GM18511 (cell line): ENCODE results near the gene BUB1B.

Experiments
- ATAC-seq: cut with Tn5 transposase; IDR thresholded peaks from one replicate; pipeline ENCODE4 v1.9.1; 2021; ENCODE audit warnings: mild to moderate bottlenecking, moderate library complexity; ENCODE audit not compliant: unreplicated experiment

The BUB1B gene

DNA sequence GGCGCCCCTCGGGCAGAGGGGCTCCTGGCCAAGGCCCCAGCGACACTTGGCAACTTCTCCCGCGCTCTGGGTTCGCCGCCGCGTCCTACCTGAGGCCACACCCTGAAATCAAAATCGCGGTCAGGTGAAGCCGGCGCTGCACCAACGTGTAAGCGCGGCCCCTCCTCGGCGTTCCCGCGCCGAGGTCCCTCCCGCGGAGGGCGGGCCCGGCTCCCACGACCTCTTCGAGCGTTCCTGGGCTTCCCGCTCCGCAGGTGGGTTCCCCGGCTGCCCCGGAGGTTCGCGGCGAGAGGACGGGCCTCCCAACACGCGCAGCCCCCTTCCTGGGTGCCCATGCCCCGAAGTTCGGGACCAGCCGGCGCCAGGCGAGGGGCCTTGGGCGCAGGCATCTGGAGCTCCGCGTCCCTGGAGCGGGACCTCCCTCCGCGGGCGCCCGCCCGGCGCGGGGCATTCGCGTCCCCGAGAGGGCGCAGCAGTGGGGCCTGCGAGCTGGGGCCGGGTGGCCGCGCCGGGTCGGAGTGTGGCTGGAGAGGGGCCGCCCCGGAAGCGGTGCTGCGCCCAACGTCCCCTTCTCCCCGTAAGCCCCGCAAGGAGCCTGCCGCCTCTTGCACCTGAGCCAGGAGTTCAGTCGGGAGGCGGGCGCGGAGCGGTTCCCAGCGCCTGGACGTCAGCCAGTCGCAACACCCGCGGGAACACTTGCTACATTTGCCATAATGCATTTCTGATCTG lies 91.7 kb downstream of the BUB1B start:
- ATAC-seq, result no peak

DNA sequence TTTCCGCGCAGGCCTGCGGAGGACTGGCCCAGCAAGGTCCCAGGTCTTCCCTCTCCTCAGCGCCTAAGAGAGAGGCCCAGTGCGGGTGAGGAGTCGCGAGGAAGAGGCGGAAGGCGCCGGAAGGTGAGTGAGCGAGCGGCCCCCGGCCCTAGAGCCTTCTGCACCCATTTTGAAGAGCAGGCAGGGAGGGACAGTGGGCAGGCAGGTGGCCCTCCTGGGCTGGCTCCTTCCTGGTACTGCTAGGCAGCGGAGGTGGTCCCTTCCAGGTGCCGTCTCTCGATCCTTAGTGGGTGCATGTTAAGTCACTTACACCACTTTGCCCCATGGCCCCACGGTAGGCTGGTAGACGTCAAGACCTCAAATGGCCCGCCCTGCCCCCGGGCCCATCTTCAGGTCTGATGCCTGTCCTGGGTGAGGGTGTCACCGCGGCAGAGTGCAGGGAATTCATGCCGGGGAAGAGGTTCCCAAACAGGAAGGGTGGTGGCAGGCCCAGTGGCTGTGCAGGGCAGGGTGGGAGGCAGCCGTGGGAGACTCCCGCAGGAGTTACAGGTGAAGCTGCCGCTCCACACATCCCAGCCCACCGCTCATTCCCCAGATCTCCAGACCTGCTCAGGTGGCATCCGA lies 92.4 kb downstream of the BUB1B start:
- no peak for ATAC-seq

DNA sequence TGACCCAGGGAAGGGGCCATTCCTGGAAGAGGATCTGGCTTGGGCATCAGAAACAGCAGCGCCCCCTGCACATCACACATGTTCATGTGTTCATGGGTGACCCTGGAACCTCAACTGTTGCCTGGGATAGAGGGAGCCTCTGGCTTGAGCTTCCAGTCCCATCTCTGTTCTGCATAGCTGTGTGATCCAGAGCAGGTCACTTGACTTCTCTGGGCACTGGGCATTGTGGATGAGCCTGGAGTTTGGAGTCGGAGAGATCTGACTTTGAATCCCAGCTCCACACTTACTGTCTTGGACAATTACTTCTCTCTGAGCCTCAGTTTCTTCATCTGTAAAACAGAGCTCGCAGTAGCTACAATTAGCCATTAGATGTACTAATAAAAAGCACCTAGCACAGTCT lies 93.6 kb downstream of the BUB1B start:
- ATAC-seq, result no peak

DNA sequence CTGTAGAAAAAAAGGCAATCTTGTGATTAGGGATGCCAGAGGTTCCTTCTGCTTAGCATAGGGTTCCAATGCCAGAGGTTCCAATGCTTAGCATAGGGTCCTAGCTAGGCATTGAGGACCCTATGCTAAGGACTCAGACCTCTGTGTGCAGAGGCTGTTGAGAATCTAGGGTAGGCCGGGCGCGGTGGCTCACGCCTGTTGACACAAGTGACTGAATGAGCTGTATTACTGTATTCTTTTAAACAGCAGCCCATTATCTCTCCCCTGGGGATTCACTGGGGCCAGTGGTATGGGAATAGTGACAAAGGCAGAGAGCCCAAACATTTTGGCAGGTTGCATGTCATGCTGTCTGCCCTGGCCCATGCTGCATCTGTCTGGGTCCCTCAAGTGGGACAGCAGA lies 94.2 kb downstream of the BUB1B start:
- ATAC-seq, result no peak

DNA sequence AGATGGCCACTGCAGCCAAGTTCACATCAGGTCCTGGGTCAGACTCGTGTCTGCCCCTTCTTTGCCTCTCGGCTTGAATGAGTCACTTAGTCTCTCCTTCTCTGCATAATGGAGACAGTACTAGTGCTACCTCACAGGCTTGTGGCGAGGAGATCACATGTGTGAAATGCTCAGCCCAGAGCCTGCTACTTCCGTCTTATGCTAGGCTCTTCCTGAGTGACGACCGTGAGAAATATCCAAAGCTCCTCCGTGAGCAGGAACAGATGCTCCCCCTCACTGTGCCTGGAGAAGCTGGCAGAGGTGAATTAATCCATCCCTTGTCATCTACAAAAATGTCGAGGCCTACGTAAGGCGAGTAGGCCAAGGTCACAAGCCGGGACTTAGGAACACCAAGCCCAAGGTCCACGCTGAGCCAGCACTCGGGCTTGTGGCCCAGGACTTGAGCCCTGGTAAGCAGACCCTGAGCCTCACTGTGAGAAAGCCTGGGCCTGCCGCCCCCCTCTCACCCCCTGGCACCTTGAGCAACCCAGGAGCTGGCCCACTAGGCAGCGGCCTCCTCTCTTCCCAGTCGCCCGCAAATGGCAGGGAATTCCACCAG lies 95.9 kb downstream of the BUB1B start:
- ATAC-seq, result no peak

DNA sequence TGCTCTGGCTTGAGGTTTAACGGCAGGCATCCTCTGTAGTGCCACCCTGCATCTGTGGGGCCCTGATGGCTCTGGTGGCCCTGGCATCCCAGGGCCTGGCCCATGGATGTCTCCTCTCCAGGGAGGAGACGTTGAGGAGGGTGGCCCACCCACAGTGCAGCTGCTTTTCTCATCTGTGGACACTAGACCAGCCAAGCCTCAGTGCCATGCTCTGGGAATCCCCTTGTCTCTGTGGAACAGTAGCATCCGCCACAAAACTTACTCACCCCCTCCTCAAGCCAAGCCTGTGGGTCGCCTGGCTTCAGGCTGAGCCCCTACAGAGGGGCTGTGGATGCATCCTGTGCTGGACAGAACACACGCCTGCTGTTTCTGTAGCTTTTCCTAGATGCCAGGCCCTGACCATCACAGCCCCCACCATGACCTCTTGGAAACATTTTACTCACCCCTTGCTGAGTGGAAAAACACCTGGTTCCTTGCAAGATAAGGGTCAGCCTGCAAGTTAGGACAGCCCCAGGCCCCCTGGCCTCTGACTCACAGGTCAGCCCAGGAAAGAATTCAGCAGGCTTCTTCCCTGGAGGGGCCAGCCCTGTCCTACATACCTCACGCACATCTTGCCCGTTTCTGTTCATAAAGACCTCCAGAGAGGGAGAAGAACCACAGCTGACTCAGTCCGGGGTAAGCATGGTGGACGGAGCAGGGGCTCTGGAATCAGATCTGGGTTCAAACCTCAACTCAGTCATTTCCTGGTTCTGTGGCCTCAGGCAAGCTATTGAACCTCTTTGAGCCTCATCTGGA lies 97.0 kb downstream of the BUB1B start:
- no peak for ATAC-seq

DNA sequence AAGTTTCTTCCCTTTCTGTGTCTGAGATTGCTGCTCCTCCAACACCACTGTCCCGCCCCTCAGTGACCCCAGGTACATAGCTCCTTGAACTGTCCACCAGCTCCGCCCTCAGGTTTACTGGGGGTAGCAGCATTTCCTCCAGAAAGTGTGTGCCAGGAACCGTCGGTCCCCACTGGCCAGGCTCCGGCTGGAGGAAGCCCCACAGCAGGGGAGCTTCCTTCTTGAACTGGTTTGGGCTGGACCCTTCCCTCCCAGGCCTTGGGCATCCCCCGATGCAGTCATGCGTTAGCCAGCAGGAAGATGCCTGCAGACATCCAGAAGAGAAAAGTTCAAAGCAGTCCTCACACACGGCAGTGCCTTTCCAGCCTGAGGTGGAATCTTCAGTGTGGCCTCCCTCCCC lies 97.7 kb downstream of the BUB1B start:
- no peak for ATAC-seq

DNA sequence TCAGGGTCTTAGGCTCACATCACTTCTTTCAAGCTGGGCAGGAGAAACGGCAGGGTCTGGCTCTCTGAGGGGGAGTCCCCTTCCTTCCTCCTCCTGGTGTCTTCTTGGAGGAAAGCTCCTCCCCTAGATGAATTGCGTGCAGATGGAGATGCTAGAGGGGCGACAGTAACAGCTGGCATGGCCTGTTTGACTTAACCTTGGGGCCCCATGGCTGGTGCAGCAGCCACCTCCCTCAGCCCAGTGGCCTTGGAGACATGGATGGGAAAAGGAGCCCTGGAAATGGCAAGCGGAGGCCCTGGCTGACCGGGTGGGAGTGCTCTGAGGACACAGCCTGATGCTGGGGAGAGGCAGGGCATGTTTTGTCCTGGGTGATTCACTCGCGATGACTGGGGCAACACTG lies 98.2 kb downstream of the BUB1B start:
- no peak for ATAC-seq

DNA sequence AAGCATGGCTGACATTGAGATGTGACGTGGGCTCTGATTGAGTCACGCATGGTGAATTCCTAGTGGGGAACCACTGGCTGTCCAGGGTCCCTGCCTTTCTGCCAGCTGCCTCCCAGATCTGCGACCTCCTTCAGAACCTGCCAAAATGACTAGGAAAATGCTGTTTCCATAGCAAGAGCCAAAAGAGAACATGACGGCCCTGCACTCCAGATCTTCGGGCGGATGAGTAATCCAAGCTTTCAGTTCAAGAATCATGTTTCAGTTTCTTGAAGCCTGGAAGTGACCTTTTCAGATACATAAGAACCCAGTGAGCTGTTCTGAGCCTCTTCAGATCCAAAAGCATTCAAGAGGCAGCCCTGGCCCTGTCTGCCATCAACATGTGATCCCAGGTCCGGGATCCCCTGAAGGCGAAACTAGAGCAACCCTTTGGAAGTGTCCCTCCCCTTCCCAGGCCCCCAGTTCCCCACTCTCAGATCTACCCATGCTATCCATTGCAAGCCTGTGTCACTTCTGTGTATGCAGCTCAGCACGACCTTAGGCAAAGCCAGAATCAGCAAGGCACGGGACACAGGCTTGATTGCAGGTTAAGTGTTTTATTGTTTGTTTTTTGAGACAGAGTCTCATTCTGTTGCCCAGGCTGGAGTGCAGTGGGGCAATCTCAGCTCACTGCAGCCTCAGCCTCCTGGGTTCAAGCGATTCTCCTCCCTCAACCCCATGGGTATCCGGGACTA lies 102.3 kb downstream of the BUB1B start:
- no peak for ATAC-seq

DNA sequence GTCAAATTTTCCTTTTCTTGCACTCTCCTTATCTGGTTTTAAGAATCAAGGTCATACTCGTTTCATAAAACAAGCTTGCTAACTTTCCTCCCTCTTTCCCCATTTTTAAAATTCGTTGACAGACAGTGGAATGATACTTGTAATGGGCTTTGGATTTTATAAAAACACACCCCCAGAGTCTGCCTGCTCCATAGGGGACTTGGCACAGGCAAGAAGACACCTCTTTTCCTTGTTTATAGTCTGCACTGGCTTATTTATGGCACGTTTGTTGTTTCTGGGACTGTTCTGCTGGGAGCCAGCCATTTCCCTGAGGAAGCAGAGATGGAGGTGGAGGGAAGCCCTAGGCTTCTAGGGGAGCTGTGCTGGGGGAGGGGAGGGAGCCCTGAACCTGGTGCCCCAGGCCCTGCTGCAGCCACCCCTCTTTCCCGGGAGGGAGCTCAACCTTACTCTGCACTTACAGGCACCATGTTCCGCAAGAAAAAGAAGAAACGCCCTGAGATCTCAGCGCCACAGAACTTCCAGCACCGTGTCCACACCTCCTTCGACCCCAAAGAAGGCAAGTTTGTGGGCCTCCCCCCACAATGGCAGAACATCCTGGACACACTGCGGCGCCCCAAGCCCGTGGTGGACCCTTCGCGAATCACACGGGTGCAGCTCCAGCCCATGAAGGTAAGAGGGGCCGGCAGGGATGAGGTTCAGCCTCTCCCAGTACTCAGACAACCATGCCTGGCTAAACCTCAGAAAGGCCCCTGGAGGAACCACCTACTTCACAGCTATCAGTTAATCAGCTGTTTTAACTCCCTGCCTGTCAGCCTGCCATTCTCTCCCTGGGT lies 103.7 kb downstream of the BUB1B start:
- no peak for ATAC-seq

DNA sequence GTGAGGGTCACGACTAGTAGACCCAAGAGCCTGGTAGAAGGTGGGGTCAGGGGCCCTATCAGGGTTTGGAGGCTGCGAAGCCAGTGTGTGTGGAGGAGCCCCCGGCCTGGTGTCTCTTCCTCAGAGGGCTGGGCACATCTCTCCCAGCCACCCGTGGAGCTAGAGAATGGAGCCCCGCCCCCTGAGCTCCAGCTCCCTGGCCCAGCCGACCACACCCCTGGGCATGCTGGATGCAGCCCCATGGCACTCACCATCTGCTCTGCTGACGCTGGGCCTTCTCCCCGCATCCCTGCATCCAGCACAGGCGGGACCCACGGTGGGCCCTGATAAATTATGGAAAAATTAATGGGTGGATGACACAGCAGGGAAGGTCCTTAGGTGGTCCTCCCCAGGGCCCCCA lies 104.5 kb downstream of the BUB1B start:
- ATAC-seq, result no peak

DNA sequence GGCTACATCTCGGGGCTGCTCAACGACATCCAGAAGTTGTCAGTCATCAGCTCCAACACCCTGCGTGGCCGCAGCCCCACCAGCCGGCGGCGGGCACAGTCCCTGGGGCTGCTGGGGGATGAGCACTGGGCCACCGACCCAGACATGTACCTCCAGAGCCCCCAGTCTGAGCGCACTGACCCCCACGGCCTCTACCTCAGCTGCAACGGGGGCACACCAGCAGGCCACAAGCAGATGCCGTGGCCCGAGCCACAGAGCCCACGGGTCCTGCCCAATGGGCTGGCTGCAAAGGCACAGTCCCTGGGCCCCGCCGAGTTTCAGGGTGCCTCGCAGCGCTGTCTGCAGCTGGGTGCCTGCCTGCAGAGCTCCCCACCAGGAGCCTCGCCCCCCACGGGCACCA lies 105.0 kb downstream of the BUB1B start:
- no peak for ATAC-seq

DNA sequence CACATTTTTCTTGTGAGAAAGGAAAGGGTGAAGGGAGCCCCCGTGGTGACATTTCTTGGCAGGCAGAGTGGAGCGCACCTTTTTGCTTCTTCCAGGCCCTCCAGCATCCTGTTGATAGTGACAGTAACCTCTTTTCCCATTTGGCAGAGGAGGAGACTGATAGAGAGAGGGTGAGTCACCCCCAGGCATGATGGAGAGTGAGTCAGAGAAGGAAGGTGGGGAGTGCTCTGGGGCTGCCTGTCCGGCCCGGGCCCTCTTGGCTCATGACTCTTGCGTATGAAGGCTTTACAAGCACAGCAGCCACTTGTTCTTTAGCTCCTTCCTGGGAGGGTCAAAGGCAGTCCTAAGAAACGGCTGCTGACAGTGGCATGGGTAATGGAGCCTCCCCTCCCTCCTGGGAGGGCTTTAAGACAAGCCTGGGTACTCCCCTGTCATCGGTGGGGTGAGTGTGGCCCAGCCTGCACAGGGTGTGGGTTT lies 106.0 kb downstream of the BUB1B start:
- no peak for ATAC-seq

DNA sequence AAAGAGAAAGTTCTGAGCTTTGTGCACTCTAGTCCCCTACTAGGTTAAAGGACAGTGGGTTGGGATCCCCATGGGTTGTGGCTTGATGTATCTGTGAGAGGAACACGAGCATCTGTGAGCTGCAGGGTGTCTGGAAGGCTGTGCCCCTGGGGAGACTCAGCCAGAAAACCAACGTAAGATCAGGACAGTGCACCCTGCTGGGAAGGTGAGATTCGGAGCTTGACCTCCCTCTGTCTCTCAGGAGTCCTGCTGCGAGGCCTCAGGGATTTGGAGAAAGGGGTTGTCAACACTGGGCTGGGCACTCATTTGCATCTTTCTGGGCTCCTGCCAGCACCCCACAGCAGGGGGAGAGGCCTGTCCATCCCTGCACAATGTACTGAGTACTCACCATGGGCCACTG lies 106.8 kb downstream of the BUB1B start:
- ATAC-seq, result no peak

DNA sequence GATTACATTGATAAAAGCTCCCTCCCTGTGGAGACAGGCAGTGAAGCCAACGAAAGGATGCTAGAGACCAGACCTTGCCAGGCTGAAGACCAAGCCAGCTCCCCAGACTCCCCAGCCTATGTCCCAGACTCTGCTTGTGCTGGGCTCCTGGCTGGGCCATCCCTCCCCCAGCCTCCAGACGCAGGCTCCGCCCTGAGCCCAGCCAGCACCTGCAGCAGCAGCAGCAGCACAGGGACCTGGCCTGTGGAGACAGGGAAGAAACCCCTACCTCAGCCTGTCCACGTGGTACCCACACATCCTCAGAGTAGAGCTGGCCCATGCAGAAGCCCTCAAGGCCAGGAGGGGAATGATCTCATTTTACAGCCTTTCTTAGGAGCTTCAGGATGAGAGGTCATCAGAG lies 108.7 kb downstream of the BUB1B start:
- no peak for ATAC-seq

DNA sequence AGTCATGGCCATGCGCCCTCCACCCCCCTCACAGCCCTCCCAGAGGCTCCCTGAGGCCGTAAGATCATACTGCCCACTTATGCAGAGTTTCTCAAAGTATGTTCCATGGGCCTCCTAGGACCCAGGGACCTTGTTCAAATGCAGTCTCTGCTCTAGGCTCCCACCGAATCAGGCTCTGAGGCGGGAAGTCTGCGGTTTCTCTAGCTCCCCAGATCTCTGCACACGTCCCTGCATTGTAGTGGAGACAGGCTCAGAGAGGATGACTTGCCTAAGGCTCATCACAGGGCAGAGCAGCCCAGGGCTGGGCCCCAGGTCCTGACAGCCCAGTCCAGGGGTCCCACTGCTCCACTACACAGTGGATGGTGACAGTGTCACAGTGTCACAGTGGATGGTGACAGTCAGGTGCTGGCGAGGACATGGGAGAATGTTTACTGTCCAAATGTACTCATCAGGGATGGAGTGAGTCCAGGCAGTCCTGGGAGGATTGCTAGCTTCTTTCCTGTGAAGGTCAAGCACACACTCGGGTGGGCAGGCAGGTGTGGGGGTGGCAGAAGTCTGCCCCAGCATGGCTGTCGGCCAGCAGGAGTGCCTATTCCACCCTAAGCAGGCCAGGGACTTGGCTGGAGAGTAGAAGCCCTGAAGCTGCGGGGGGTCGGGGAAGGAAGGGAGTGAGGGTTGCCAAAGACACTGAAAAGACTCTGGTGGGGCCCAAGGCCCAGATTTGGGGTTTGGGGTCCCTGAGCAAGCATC lies 109.6 kb downstream of the BUB1B start:
- ATAC-seq, result no peak
